GM12878 (cell line): Measurements from ENCODE around the gene JMJD6. TPM values are rescaled to one million over a fixed set of nuclear protein-coding genes. Genes with fewer than 3 reads are reported as not detected.

Experiments used
- BCLAF1 ChIP-seq: fragments of 450-650 bp; IDR thresholded peaks from 2 replicates; pipeline ENCODE4 v1.6.1; 2017; ENCODE audit warnings: antibody characterized with exemption, mild to moderate bottlenecking, moderate library complexity
- CEBPB ChIP-seq, 2 experiments: fragments of 150-350 bp in 1 of 2; IDR thresholded peaks; 2 replicates each; pipeline ENCODE4 v1.6.1; 2012 to 2014; ENCODE audit warnings: low read depth in 2 of 2, low read length in 2 of 2, borderline replicate concordance in 1 of 2, inconsistent platforms in 1 of 2
- CREB1 ChIP-seq: IDR thresholded peaks from 2 replicates; pipeline ENCODE4 v1.6.1; 2012; ENCODE audit warnings: low read depth, mild to moderate bottlenecking, inconsistent platforms
- DPF2 ChIP-seq: fragments of 450-650 bp; IDR thresholded peaks from 2 replicates; pipeline ENCODE4 v1.6.1; 2017; ENCODE audit warnings: mild to moderate bottlenecking
- GABPA ChIP-seq: IDR thresholded peaks from 2 replicates; pipeline ENCODE4 v1.6.1; 2014; ENCODE audit warnings: antibody characterized with exemption, low read depth, mild to moderate bottlenecking, inconsistent platforms
- JUNB ChIP-seq: IDR thresholded peaks from 2 replicates; pipeline ENCODE4 v1.6.1; 2016; ENCODE audit warnings: antibody characterized with exemption, mild to moderate bottlenecking
- KAT2A ChIP-seq: conservative IDR thresholded peaks from 2 replicates; pipeline ENCODE4 v1.6.1; 2011; ENCODE audit warnings: low read depth, low read length; ENCODE audit not compliant: control insufficient read depth
- KDM1A ChIP-seq: fragments of 200-600 bp; sonication (generic); IDR thresholded peaks from 2 replicates; pipeline ENCODE4 v1.6.1; 2016; ENCODE audit warnings: borderline replicate concordance
- MTA2 ChIP-seq: fragments of 450-650 bp; IDR thresholded peaks from 2 replicates; pipeline ENCODE4 v1.6.1; 2016; ENCODE audit warnings: low read depth, mild to moderate bottlenecking, moderate library complexity
- MXI1 ChIP-seq: fragments of 150-350 bp; IDR thresholded peaks from 2 replicates; pipeline ENCODE4 v1.6.1; 2011; ENCODE audit warnings: low read depth, mild to moderate bottlenecking, inconsistent platforms, low read length, improper control_type of control experiment
- MYC ChIP-seq: IDR thresholded peaks from 2 replicates; pipeline ENCODE4 v1.6.1; 2011; ENCODE audit warnings: mild to moderate bottlenecking, low read length, moderate library complexity, inconsistent platforms; ENCODE audit not compliant: insufficient read depth, insufficient replicate concordance, insufficient read length, severe bottlenecking
- SPI1 ChIP-seq: IDR thresholded peaks from 2 replicates; pipeline ENCODE4 v1.6.1; 2011; ENCODE audit warnings: low read depth, mild to moderate bottlenecking, low read length, moderate library complexity, borderline replicate concordance; ENCODE audit not compliant: insufficient read depth
- STAT1 ChIP-seq: fragments of 450-650 bp; conservative IDR thresholded peaks from 2 replicates; pipeline ENCODE4 v1.6.1; 2014; ENCODE audit warnings: antibody characterized with exemption, mild to moderate bottlenecking
- TARDBP ChIP-seq: IDR thresholded peaks from 2 replicates; pipeline ENCODE4 v1.6.1; 2016; ENCODE audit warnings: borderline replicate concordance
- TCF7 ChIP-seq: IDR thresholded peaks from 2 replicates; pipeline ENCODE4 v1.6.1; 2014; ENCODE audit warnings: antibody characterized with exemption, borderline replicate concordance
- ZNF384 ChIP-seq: IDR thresholded peaks from 2 replicates; pipeline ENCODE4 v1.6.1; 2012; ENCODE audit warnings: low read depth, mild to moderate bottlenecking, low read length, improper control_type of control experiment, borderline replicate concordance
- polyA plus RNA-seq, 11 experiments: library from polyadenylated mRNA; depleted of rRNA in 4 of 11; unstranded in 6 of 11; stranded (reverse) in 5 of 11; fragments of >200 nt; fragmentation: Nextera tagmentation in 4 of 11; fragmentation: Illumina TruSeq in 1 of 11; extraction: Ambion mirVana in 4 of 11; extraction: Trizol in 1 of 11; gene quantifications; 1 replicate in 1 of 11; 2 replicates in 10 of 11; pipeline versions ENCODE4 v1.2.1 to v1.2.3, GENCODE V29; 2011 to 2016; ENCODE audit warnings: inconsistent platforms in 2 of 11, missing spikeins in 2 of 11, low read depth in 1 of 11
- total RNA-seq, 4 experiments: library from RNA; depleted of rRNA in 3 of 4; stranded (reverse); fragments of >200 nt in 3 of 4; fragmentation: Illumina TruSeq in 1 of 4; extraction: Trizol in 1 of 4; gene quantifications; 2 replicates each; pipeline versions ENCODE4 v1.2.1 to v1.2.3, GENCODE V29; 2013 to 2021
- TF ChIP-seq, protein P1 (sequence below): fragments of 450-650 bp; formaldehyde crosslinking; IDR thresholded peaks from 2 replicates; pipeline ENCODE4 v1.4.0; 2020; ENCODE audit warnings: mild to moderate bottlenecking, moderate library complexity
- TF ChIP-seq, protein P2 (sequence below): IDR thresholded peaks from 2 replicates; pipeline ENCODE4 v1.6.1; 2011; ENCODE audit warnings: mild to moderate bottlenecking, low read depth, low read length, moderate library complexity; ENCODE audit not compliant: insufficient replicate concordance
- TF ChIP-seq, protein P3 (sequence below): IDR thresholded peaks from 2 replicates; pipeline ENCODE4 v1.6.1; 2012; ENCODE audit warnings: low read depth, low read length, improper control_type of control experiment

The JMJD6 gene
- total and polyA plus RNA-seq, 10 of the 15 experiments (the other 5 are each of a cell fraction or from before 2014, with no cell fraction given): 1.2 to 36.0 (median 22.2) TPM

- TF ChIP-seq CREB1: peak; percentile 71; the same call in 1 of the 2 replicates
- peak; percentile 56; the same call in 1 of the 2 replicates for TF ChIP-seq MXI1
- TF ChIP-seq ZNF384: no peak
- no peak for TF ChIP-seq MTA2
- 0 out of 2 replicates have a peak, but pooled peaks have one; percentile 18 for TF ChIP-seq TARDBP
- no peak for TF ChIP-seq TCF7
- TF ChIP-seq GABPA: no peak
- TF ChIP-seq STAT1: 0 out of 2 replicates have a peak, but pooled peaks have one; percentile 28
- TF ChIP-seq, protein P1, sequence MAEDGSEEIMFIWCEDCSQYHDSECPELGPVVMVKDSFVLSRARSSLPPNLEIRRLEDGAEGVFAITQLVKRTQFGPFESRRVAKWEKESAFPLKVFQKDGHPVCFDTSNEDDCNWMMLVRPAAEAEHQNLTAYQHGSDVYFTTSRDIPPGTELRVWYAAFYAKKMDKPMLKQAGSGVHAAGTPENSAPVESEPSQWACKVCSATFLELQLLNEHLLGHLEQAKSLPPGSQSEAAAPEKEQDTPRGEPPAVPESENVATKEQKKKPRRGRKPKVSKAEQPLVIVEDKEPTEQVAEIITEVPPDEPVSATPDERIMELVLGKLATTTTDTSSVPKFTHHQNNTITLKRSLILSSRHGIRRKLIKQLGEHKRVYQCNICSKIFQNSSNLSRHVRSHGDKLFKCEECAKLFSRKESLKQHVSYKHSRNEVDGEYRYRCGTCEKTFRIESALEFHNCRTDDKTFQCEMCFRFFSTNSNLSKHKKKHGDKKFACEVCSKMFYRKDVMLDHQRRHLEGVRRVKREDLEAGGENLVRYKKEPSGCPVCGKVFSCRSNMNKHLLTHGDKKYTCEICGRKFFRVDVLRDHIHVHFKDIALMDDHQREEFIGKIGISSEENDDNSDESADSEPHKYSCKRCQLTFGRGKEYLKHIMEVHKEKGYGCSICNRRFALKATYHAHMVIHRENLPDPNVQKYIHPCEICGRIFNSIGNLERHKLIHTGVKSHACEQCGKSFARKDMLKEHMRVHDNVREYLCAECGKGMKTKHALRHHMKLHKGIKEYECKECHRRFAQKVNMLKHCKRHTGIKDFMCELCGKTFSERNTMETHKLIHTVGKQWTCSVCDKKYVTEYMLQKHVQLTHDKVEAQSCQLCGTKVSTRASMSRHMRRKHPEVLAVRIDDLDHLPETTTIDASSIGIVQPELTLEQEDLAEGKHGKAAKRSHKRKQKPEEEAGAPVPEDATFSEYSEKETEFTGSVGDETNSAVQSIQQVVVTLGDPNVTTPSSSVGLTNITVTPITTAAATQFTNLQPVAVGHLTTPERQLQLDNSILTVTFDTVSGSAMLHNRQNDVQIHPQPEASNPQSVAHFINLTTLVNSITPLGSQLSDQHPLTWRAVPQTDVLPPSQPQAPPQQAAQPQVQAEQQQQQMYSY: no peak
- no peak; the same call in 1 of the 2 replicates for TF ChIP-seq SPI1
- no peak for TF ChIP-seq KDM1A
- 0 out of 2 replicates have a peak, but pooled peaks have one; percentile 81 for TF ChIP-seq DPF2
- no peak for TF ChIP-seq MYC
- TF ChIP-seq CEBPB (IDR thresholded peaks at IDR 0.05; ENCODE audit: borderline replicate concordance in 1 of 2, low read depth in 2 of 2, low read length in 2 of 2): no peak
- TF ChIP-seq, protein P2, sequence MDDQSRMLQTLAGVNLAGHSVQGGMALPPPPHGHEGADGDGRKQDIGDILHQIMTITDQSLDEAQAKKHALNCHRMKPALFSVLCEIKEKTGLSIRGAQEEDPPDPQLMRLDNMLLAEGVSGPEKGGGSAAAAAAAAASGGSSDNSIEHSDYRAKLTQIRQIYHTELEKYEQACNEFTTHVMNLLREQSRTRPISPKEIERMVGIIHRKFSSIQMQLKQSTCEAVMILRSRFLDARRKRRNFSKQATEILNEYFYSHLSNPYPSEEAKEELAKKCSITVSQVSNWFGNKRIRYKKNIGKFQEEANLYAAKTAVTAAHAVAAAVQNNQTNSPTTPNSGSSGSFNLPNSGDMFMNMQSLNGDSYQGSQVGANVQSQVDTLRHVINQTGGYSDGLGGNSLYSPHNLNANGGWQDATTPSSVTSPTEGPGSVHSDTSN: no peak
- TF ChIP-seq JUNB: no peak
- TF ChIP-seq BCLAF1: no peak
- TF ChIP-seq KAT2A: no peak
- TF ChIP-seq, protein P3, sequence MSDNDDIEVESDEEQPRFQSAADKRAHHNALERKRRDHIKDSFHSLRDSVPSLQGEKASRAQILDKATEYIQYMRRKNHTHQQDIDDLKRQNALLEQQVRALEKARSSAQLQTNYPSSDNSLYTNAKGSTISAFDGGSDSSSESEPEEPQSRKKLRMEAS: no peak
Measured at GRCh38 chr17:76737676-76738467, 11.5 kb upstream of the JMJD6 start, which contains the start of gene MFSD11 (continued).
